GM21515 (cell line): ENCODE data around the gene KIR3DL2.
"Not testable (repeated sequence)": the region's sequence is repeated elsewhere in the genome, so short reads cannot be mapped to it uniquely, and the experiment has no call there.

Source experiments
- ATAC-seq: cut with Tn5 transposase; IDR thresholded peaks from one replicate; pipeline ENCODE4 v1.9.1; 2021; ENCODE audit not compliant: unreplicated experiment

Gene KIR3DL2

GRCh38 chr19:54863459-54863858 lies 13.2 kb downstream of the KIR3DL2 start:
- ATAC-seq: not testable (repeated sequence)

- no peak for ATAC-seq
These were observed 21.5 kb downstream of the KIR3DL2 start for GRCh38 chr19:54871696-54872095.

- no peak for ATAC-seq
These were observed 23.7 kb downstream of the KIR3DL2 start, which contains the start of gene FCAR for GRCh38 chr19:54873990-54874389. Gene FCAR (plus strand): TSS chr19:54874235. CDS start chr19:54874290, 55 bp downstream.

GRCh38 chr19:54875506-54875905 lies 25.3 kb downstream of the KIR3DL2 start:
- no peak for ATAC-seq

GRCh38 chr19:54877471-54877870 lies 27.2 kb downstream of the KIR3DL2 start:
- ATAC-seq: no peak

GRCh38 chr19:54881884-54882283 lies 31.6 kb downstream of the KIR3DL2 start:
- no peak for ATAC-seq

GRCh38 chr19:54882758-54883157 lies 32.5 kb downstream of the KIR3DL2 start:
- no peak for ATAC-seq

GRCh38 chr19:54883228-54883627 lies 33.0 kb downstream of the KIR3DL2 start:
- no peak for ATAC-seq

GRCh38 chr19:54888239-54888638 lies 38.0 kb downstream of the KIR3DL2 start:
- no peak for ATAC-seq

- ATAC-seq: no peak
These were observed 39.3 kb downstream of the KIR3DL2 start for GRCh38 chr19:54889566-54889965.

GRCh38 chr19:54893406-54893805 lies 43.2 kb downstream of the KIR3DL2 start:
- ATAC-seq: no peak

- ATAC-seq: not testable (repeated sequence)
These were observed 43.9 kb downstream of the KIR3DL2 start for GRCh38 chr19:54894106-54894505.

- ATAC-seq: no peak
These were observed 45.8 kb downstream of the KIR3DL2 start for GRCh38 chr19:54896036-54896435.

- not testable (repeated sequence) for ATAC-seq
These were observed 48.4 kb downstream of the KIR3DL2 start for GRCh38 chr19:54898685-54899084.

GRCh38 chr19:54899646-54900045 lies 49.4 kb downstream of the KIR3DL2 start:
- not testable (repeated sequence) for ATAC-seq

GRCh38 chr19:54901153-54901552 lies 50.9 kb downstream of the KIR3DL2 start:
- not testable (repeated sequence) for ATAC-seq

GRCh38 chr19:54902061-54902460 lies 51.8 kb downstream of the KIR3DL2 start:
- no peak for ATAC-seq

GRCh38 chr19:54903303-54903702 lies 53.1 kb downstream of the KIR3DL2 start:
- ATAC-seq: no peak

GRCh38 chr19:54904261-54904660 lies 54.0 kb downstream of the KIR3DL2 start:
- not testable (repeated sequence) for ATAC-seq

GRCh38 chr19:54905421-54905802 lies 55.2 kb downstream of the KIR3DL2 start:
- no peak for ATAC-seq

GRCh38 chr19:54905803-54906511 lies 55.7 kb downstream of the KIR3DL2 start, which contains the start of gene NCR1:
Gene NCR1 (plus strand): TSS chr19:54906148. CDS start chr19:54906188, 40 bp downstream.
- no peak for ATAC-seq

- no peak for ATAC-seq
These were observed 56.6 kb downstream of the KIR3DL2 start for GRCh38 chr19:54906819-54907218.

- not testable (repeated sequence) for ATAC-seq
These were observed 57.7 kb downstream of the KIR3DL2 start for GRCh38 chr19:54907899-54908298.
